ENCODE data around the gene CXorf51A. TPM values are rescaled to one million over a fixed set of nuclear protein-coding genes. Genes with fewer than 3 reads are reported as not detected.
"Not testable (repeated sequence)": the region's sequence is repeated elsewhere in the genome, so short reads cannot be mapped to it uniquely, and the experiment has no call there.

CXorf51A gene
- not detected in 2 replicates for total RNA-seq

- H3K36me3 Mint-ChIP-seq (ENCODE audit: low read depth); intact Hi-C loops (cut with micrococcal nuclease); H3K9me3 Mint-ChIP-seq; H3K27me3 Mint-ChIP-seq (ENCODE audit: insufficient read depth); DNase-seq (ENCODE audit: low spot score); H3K4me1 Mint-ChIP-seq (ENCODE audit: low read depth); H3K4me3 Mint-ChIP-seq; H3K27ac Mint-ChIP-seq: not testable (repeated sequence)
Measured at GRCh38 chrX:146814644-146815043, at the start of gene CXorf51A. Gene CXorf51A (minus strand): TSS chrX:146814744. CDS start chrX:146814723, 21 bp downstream.

- no peak overlapping the region for H3K27ac Mint-ChIP-seq
- intact Hi-C loops (cut with micrococcal nuclease), result no loop called here
- DNase-seq (ENCODE audit: low spot score), result no peak
Measured at GRCh38 chrX:146863566-146863965, 49.0 kb upstream of the CXorf51A start.

GRCh38 chrX:146854281-146854680 lies 39.7 kb upstream of the CXorf51A start:
- no peaks in the 10 kb centered on the region for H3K36me3 Mint-ChIP-seq (ENCODE audit: low read depth)
- no peak overlapping the region for H3K27ac Mint-ChIP-seq
- intact Hi-C loops (cut with micrococcal nuclease), result no loop called here
- no peaks in the 10 kb centered on the region for H3K27me3 Mint-ChIP-seq (ENCODE audit: insufficient read depth)
- no peaks in the 10 kb centered on the region for H3K4me1 Mint-ChIP-seq (ENCODE audit: low read depth)
- H3K4me3 Mint-ChIP-seq, result no peak overlapping the region
- peaks cover 3% of the 10 kb centered on the region for H3K9me3 Mint-ChIP-seq
- no peak for DNase-seq (ENCODE audit: low spot score)

More at GRCh38 chrX:146863566-146863965, 49.0 kb upstream of the CXorf51A start:
- H3K9me3 Mint-ChIP-seq, result peaks cover 5% of the 10 kb centered on the region
- H3K4me3 Mint-ChIP-seq, result no peak overlapping the region
- H3K36me3 Mint-ChIP-seq (ENCODE audit: low read depth), result no peaks in the 10 kb centered on the region
- no peaks in the 10 kb centered on the region for H3K27me3 Mint-ChIP-seq (ENCODE audit: insufficient read depth)
- H3K4me1 Mint-ChIP-seq (ENCODE audit: low read depth), result no peaks in the 10 kb centered on the region

- no peaks in the 10 kb centered on the region for H3K9me3 Mint-ChIP-seq
- H3K27me3 Mint-ChIP-seq (ENCODE audit: insufficient read depth), result no peaks in the 10 kb centered on the region
- intact Hi-C loops (cut with micrococcal nuclease), result no loop called here
- H3K36me3 Mint-ChIP-seq (ENCODE audit: low read depth), result no peaks in the 10 kb centered on the region
- H3K4me3 Mint-ChIP-seq, result no peak overlapping the region
- DNase-seq (ENCODE audit: low spot score), result no peak
- H3K4me1 Mint-ChIP-seq (ENCODE audit: low read depth), result no peaks in the 10 kb centered on the region
- H3K27ac Mint-ChIP-seq, result no peak overlapping the region
Measured at GRCh38 chrX:146831994-146832393, 17.4 kb upstream of the CXorf51A start.

- H3K4me1 Mint-ChIP-seq (ENCODE audit: low read depth); intact Hi-C loops (cut with micrococcal nuclease): not testable (repeated sequence)
Measured at GRCh38 chrX:146809471-146809870, 5.1 kb downstream of the CXorf51A start, which contains the start of gene CXorf51B. Gene CXorf51B (plus strand): TSS chrX:146809771. CDS start chrX:146809792, 21 bp downstream.

More at GRCh38 chrX:146809471-146809870, 5.1 kb downstream of the CXorf51A start, which contains the start of gene CXorf51B:
- not testable (repeated sequence) for H3K4me3 Mint-ChIP-seq; H3K27me3 Mint-ChIP-seq (ENCODE audit: insufficient read depth); H3K36me3 Mint-ChIP-seq (ENCODE audit: low read depth); H3K9me3 Mint-ChIP-seq; H3K27ac Mint-ChIP-seq; DNase-seq (ENCODE audit: low spot score)

Other genes with a start within 250 kb of the CXorf51A start
- gene CXorf51B, start 5.0 kb downstream of the CXorf51A start, total RNA-seq, result not detected in 2 replicates

Measured in activated T-helper 1 cell treated with anti-CD3 and anti-CD28 coated beads, Interleukin-12 subunit alpha, Interleukin-12 subunit beta, Interleukin-2, Interleukin-4 antibody, amounts not matched to agents 30 ng/mL and 10 ng/mL and 1 ng/mL, durations not matched to agents 14 hours and 24 hours and 36 hours (primary cell).